ENCODE results near the gene SSR4.

Gene SSR4

DNA sequence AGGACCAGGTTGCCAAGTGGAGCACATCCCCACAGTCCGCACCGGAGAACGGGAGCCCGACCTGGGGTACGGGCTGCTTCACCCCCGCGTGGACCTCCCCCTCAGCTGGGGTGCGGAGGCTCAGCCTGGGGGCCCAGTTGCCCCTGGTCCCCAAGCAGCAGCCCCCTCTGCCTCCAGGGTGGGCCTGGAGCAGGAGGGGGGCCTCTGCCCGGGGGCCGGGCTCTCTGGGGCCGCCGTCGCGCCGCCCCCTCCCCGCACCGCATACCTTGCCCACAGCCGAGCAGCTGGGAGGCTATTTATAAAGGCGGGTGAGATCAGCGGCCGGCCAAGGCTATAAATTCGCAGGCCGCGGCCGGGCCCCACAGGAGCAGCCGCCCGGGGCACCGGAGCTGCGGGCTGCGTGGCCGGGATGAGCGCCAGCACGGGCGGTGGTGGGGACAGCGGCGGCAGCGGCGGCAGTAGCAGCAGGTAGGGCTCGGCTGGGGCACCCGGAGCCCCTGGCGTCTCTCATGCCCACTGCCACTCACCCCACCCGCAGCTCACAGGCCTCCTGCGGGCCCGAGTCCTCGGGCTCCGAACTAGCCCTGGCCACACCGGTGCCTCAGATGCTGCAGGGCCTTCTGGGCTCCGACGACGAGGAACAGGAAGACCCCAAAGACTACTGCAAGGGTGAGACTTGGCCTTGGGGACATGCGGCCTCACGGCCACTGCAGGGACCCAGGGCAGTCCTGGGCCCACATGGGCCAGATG is 13.6 kb upstream of the SSR4 start, which contains the start of gene SRPK3:
Gene SRPK3 (plus strand): TSS at position 364 of the 750 bp plus-strand sequence. CDS start 46 bp downstream, at position 410.
- Histone ChIP-seq H4K20me1 (ENCODE audit: insufficient read depth, low read length, poor library complexity, severe bottlenecking) (no peaks in the 10 kb centered on the region), H3K9ac (ENCODE audit: low read depth, low read length, poor library complexity, severe bottlenecking) (no peak within 1 kb of the TSS), H3K79me2 (ENCODE audit: insufficient read depth, low read length) (no peaks in the 10 kb centered on the region), H3K4me3 (ENCODE audit: low read length, poor library complexity, severe bottlenecking) (no peak within 1 kb of the TSS), H3K36me3 (ENCODE audit: insufficient read depth, low read length) (peaks cover 3% of the 10 kb centered on the region; the same call in 1 of the 2 replicates), H3F3A (ENCODE audit: low read depth) (no peaks in the 10 kb centered on the region), H3K27me3 (ENCODE audit: insufficient read depth, low read length, poor library complexity, severe bottlenecking) (no peaks in the 10 kb centered on the region), H3K9me3 (ENCODE audit: insufficient read depth, low read depth, low read length) (no peaks in the 10 kb centered on the region), H3K4me2 (ENCODE audit: low read depth, low read length, poor library complexity, severe bottlenecking) (no peak within 1 kb of the TSS), H2AFZ (ENCODE audit: low read length) (no peak within 1 kb of the TSS), H3K4me1 (ENCODE audit: insufficient read depth, low read length, poor library complexity, severe bottlenecking) (no peaks in the 10 kb centered on the region), H3K9me2 (replicated peaks; ENCODE audit: low read depth, low read length) (no peaks in the 10 kb centered on the region)
- TF ChIP-seq, protein P1, sequence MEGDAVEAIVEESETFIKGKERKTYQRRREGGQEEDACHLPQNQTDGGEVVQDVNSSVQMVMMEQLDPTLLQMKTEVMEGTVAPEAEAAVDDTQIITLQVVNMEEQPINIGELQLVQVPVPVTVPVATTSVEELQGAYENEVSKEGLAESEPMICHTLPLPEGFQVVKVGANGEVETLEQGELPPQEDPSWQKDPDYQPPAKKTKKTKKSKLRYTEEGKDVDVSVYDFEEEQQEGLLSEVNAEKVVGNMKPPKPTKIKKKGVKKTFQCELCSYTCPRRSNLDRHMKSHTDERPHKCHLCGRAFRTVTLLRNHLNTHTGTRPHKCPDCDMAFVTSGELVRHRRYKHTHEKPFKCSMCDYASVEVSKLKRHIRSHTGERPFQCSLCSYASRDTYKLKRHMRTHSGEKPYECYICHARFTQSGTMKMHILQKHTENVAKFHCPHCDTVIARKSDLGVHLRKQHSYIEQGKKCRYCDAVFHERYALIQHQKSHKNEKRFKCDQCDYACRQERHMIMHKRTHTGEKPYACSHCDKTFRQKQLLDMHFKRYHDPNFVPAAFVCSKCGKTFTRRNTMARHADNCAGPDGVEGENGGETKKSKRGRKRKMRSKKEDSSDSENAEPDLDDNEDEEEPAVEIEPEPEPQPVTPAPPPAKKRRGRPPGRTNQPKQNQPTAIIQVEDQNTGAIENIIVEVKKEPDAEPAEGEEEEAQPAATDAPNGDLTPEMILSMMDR (conservative IDR thresholded peaks at IDR 0.05; ENCODE audit: low read length), result no peak
- no peak for TF ChIP-seq EZH2phosphoT487 (IDR thresholded peaks at IDR 0.05; ENCODE audit: borderline replicate concordance)

- H3K4me2 ChIP-seq (ENCODE audit: low read depth, low read length, poor library complexity, severe bottlenecking), result no peak overlapping the region
These were observed 12.9 kb upstream of the SSR4 start for GRCh38 chrX:153781428-153782047.

GRCh38 chrX:153782313-153782712 is 12.2 kb upstream of the SSR4 start:
- Histone ChIP-seq H3K79me2 (ENCODE audit: insufficient read depth, low read length) (no peaks in the 10 kb centered on the region), H2AFZ (ENCODE audit: low read length) (no peak overlapping the region), H3K4me1 (ENCODE audit: insufficient read depth, low read length, poor library complexity, severe bottlenecking) (no peaks in the 10 kb centered on the region), H3K4me2 (ENCODE audit: low read depth, low read length, poor library complexity, severe bottlenecking) (no peak overlapping the region), H3F3A (ENCODE audit: low read depth) (no peaks in the 10 kb centered on the region), H3K4me3 (ENCODE audit: low read length, poor library complexity, severe bottlenecking) (no peak overlapping the region), H3K9me2 (replicated peaks; ENCODE audit: low read depth, low read length) (no peaks in the 10 kb centered on the region), H3K9ac (ENCODE audit: low read depth, low read length, poor library complexity, severe bottlenecking) (no peak overlapping the region), H4K20me1 (ENCODE audit: insufficient read depth, low read length, poor library complexity, severe bottlenecking) (no peaks in the 10 kb centered on the region), H3K36me3 (ENCODE audit: insufficient read depth, low read length) (peaks cover 5% of the 10 kb centered on the region; the same call in 1 of the 2 replicates), H3K9me3 (ENCODE audit: insufficient read depth, low read depth, low read length) (no peaks in the 10 kb centered on the region), H3K27me3 (ENCODE audit: insufficient read depth, low read length, poor library complexity, severe bottlenecking) (no peaks in the 10 kb centered on the region)
- no peak for TF ChIP-seq EZH2phosphoT487 (IDR thresholded peaks at IDR 0.05; ENCODE audit: borderline replicate concordance)
- TF ChIP-seq, protein P1 (conservative IDR thresholded peaks at IDR 0.05; ENCODE audit: low read length), result no peak; the same call in 1 of the 2 replicates

More at GRCh38 chrX:153781428-153782047, 12.9 kb upstream of the SSR4 start:
- Histone ChIP-seq H3K36me3 (ENCODE audit: insufficient read depth, low read length) (peaks cover 5% of the 10 kb centered on the region; the same call in 1 of the 2 replicates), H3K9me3 (ENCODE audit: insufficient read depth, low read depth, low read length) (no peaks in the 10 kb centered on the region), H2AFZ (ENCODE audit: low read length) (no peak overlapping the region), H3K4me1 (ENCODE audit: insufficient read depth, low read length, poor library complexity, severe bottlenecking) (no peaks in the 10 kb centered on the region), H3F3A (ENCODE audit: low read depth) (no peaks in the 10 kb centered on the region), H3K27me3 (ENCODE audit: insufficient read depth, low read length, poor library complexity, severe bottlenecking) (no peaks in the 10 kb centered on the region), H3K4me3 (ENCODE audit: low read length, poor library complexity, severe bottlenecking) (no peak overlapping the region), H3K9me2 (replicated peaks; ENCODE audit: low read depth, low read length) (no peaks in the 10 kb centered on the region), H3K79me2 (ENCODE audit: insufficient read depth, low read length) (no peaks in the 10 kb centered on the region), H3K9ac (ENCODE audit: low read depth, low read length, poor library complexity, severe bottlenecking) (no peak overlapping the region), H4K20me1 (ENCODE audit: insufficient read depth, low read length, poor library complexity, severe bottlenecking) (no peaks in the 10 kb centered on the region)
- TF ChIP-seq, protein P1 (conservative IDR thresholded peaks at IDR 0.05; ENCODE audit: low read length), result no peak
- TF ChIP-seq EZH2phosphoT487 (IDR thresholded peaks at IDR 0.05; ENCODE audit: borderline replicate concordance), result no peak

Data from Loucy (cell line).